SK-N-SH treated with all-trans-retinoic acid at 6 μM for 48 hours (cell line): Measurements from ENCODE around the gene NOTO.

Source experiments
- PATZ1 ChIP-seq: fragments of 250-450 bp; sonication (Bioruptor Pico); IDR thresholded peaks from 2 replicates; pipeline ENCODE4 v1.8.0; 2020; ENCODE audit warnings: mild to moderate bottlenecking, moderate library complexity, borderline replicate concordance
- PPARA ChIP-seq: fragments of 250-450 bp; sonication (Bioruptor Pico); IDR thresholded peaks from 2 replicates; pipeline ENCODE4 v1.5.0; 2020; ENCODE audit warnings: mild to moderate bottlenecking, borderline replicate concordance
- SNAI2 ChIP-seq: fragments of 250-450 bp; sonication (Bioruptor Pico); IDR thresholded peaks from 2 replicates; pipeline ENCODE4 v1.5.0; 2020; ENCODE audit warnings: mild to moderate bottlenecking, moderate library complexity
- ZFP3 ChIP-seq: fragments of 250-450 bp; sonication (Bioruptor Pico); IDR thresholded peaks from 2 replicates; pipeline ENCODE4 v1.5.0; 2020; ENCODE audit warnings: mild to moderate bottlenecking, moderate library complexity
- ZFP30 ChIP-seq: fragments of 450-650 bp; formaldehyde crosslinking; IDR thresholded peaks from 2 replicates; pipeline ENCODE4 v1.5.0; 2022; ENCODE audit warnings: mild to moderate bottlenecking, moderate library complexity

- TF ChIP-seq ZFP30 (CRISPR knock-in tag) (no peak), PPARA (CRISPR knock-in tag) (no peak), SNAI2 (CRISPR knock-in tag) (no peak), ZFP3 (no peak), PATZ1 (CRISPR knock-in tag) (no peak)
Observed at GRCh38 chr2:73174244-73174643, 28.1 kb upstream of the NOTO start.
